ENCODE data around the gene PPP1R16B. TPM values are rescaled to one million over a fixed set of nuclear protein-coding genes. Genes with fewer than 3 reads are reported as not detected.

PPP1R16B gene
- total and polyA plus RNA-seq, 2 experiments from 2014 or later = 0.15 TPM; not detected in 1

DNA sequence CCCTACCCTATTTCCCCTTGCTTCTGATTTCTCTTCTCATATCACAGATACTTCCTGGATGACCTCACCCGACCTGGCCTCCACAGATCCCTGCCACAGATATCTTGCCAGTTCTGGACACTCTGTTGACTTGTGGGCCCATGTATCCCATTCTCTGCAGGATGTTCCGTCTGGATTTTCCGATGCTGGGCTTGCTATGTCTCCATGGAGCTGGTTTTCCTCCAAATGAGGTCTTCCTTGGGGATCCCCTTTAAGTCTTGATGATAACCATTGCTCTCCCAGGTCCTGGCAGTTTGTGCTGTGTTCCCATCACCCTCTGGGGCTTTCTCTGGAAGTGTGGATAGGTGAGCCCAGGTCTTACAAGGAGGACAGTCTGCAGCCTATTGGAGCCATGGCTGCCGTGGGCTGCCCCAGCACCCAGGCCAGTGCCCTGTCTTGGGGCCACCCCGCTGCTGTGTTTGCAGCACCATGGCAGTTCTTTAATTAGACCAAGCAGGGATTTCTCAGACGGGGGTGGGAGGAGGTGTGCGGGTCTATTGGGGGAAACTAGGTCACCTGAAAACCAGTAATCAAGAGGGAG, 23.9 kb downstream of the PPP1R16B start:
- Histone ChIP-seq H3K27me3 (no peaks in the 10 kb centered on the region), H3K4me1 (ENCODE audit: low read depth) (peaks cover 12% of the 10 kb centered on the region), H3K4me3 (no peak overlapping the region), H3K9me3 (ENCODE audit: low read depth) (no peaks in the 10 kb centered on the region), H3K36me3 (no peaks in the 10 kb centered on the region), H3K27ac (no peak overlapping the region)
- DNase-seq (ENCODE audit: low read depth in 1 of 2, low spot score in 1 of 2) = no peak
- TF ChIP-seq, protein P1, sequence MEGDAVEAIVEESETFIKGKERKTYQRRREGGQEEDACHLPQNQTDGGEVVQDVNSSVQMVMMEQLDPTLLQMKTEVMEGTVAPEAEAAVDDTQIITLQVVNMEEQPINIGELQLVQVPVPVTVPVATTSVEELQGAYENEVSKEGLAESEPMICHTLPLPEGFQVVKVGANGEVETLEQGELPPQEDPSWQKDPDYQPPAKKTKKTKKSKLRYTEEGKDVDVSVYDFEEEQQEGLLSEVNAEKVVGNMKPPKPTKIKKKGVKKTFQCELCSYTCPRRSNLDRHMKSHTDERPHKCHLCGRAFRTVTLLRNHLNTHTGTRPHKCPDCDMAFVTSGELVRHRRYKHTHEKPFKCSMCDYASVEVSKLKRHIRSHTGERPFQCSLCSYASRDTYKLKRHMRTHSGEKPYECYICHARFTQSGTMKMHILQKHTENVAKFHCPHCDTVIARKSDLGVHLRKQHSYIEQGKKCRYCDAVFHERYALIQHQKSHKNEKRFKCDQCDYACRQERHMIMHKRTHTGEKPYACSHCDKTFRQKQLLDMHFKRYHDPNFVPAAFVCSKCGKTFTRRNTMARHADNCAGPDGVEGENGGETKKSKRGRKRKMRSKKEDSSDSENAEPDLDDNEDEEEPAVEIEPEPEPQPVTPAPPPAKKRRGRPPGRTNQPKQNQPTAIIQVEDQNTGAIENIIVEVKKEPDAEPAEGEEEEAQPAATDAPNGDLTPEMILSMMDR (IDR thresholded peaks at IDR 0.05; ENCODE audit: low read depth, low read length) = no peak

DNA sequence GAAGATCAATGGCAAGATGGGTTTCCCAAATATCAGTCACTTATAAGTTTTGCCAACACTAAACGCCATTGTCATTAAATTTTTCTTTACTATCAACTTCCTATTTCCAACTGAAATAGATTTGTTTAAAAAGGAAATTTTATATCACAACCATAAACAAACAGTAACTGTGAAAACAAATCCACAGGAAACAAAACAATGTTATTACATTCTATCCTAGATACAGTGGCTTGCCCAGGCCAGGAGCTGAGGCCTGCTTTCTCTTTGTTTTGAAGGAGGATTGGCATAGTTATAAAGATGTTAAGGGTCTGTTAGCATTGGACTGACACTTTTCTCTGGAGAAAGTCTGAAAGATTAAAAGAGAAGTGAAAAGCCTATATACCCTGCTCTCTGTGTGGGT, 24.9 kb downstream of the PPP1R16B start:
- H3K36me3 ChIP-seq = no peaks in the 10 kb centered on the region
- DNase-seq (ENCODE audit: low read depth in 1 of 2, low spot score in 1 of 2) = no peak
- TF ChIP-seq, protein P1 (IDR thresholded peaks at IDR 0.05; ENCODE audit: low read depth, low read length) = no peak
- no peak overlapping the region for H3K27ac ChIP-seq
- no peaks in the 10 kb centered on the region for H3K27me3 ChIP-seq
- H3K9me3 ChIP-seq (ENCODE audit: low read depth) = no peaks in the 10 kb centered on the region
- peaks cover 12% of the 10 kb centered on the region for H3K4me1 ChIP-seq (ENCODE audit: low read depth)
- no peak overlapping the region for H3K4me3 ChIP-seq

DNA sequence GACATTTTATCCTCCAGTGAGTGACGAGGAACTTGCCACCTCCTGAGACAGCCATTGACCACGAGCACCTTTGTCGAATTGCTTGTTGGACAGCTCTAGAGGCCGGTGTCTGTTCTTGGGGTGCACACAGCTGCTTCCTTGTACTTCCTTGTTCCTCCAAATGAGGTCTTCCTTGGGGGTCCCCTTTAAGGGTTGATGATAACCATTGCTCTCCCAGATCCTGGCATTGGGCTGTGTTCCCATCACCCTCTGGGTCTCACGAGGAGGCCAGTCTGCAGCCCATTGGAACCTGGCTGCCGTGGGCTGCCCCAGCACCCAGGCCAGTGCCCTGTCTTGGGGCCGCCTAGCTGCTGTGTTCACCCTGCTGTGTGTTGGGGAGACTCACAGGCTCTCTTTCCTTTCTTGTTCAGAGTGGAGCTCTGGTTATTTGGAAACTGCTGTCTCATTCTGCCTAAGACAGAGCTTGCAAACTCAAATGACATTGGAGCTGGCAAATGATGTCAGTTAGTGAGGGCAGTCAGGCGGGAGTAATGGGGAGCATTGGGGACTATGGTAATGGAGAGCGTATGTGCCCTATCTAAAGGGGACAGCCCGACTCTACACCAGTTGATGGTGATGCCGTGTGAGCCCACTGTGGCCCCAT, 25.7 kb downstream of the PPP1R16B start:
- Histone ChIP-seq H3K4me3 (no peak overlapping the region), H3K27ac (no peak overlapping the region), H3K27me3 (no peaks in the 10 kb centered on the region), H3K36me3 (no peaks in the 10 kb centered on the region), H3K4me1 (ENCODE audit: low read depth) (peaks cover 6% of the 10 kb centered on the region), H3K9me3 (ENCODE audit: low read depth) (no peaks in the 10 kb centered on the region)
- TF ChIP-seq, protein P1 (IDR thresholded peaks at IDR 0.05; ENCODE audit: low read depth, low read length) = no peak
- no peak for DNase-seq (ENCODE audit: low read depth in 1 of 2, low spot score in 1 of 2)

DNA sequence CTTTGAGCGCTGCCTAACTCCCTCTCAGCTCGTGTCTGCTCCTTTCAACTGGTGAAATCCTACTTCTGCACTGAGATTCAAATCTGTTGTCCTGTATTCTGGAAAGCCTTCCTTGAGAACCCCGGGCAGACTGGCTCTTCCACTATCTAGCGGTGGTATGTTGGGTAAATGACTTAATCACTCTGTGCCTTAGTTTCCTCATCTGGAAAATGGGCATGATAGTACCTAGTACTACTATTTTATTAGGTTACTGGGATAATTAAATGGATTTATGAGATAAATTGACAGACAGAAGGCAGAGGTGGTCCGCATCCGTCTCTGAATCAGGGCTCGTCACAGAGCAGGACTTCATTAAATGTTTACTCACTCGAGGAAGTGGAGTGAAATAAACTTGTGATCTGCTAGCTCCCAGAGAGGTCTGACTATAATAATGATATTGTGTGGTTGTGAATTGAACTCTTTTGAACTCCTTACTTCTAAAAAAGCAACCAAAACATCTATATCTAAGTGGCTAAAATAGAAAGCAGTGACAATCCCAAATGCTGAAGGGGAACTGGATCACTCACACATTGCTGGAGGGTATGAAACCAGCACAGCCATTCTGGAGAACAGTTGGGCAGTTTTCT, 26.6 kb downstream of the PPP1R16B start:
- Histone ChIP-seq H3K9me3 (ENCODE audit: low read depth) (no peaks in the 10 kb centered on the region), H3K4me1 (ENCODE audit: low read depth) (no peaks in the 10 kb centered on the region), H3K27me3 (no peaks in the 10 kb centered on the region), H3K36me3 (no peaks in the 10 kb centered on the region), H3K27ac (no peak overlapping the region), H3K4me3 (no peak overlapping the region)
- DNase-seq (ENCODE audit: low read depth in 1 of 2, low spot score in 1 of 2) = no peak
- TF ChIP-seq, protein P1 (IDR thresholded peaks at IDR 0.05; ENCODE audit: low read depth, low read length) = no peak

DNA sequence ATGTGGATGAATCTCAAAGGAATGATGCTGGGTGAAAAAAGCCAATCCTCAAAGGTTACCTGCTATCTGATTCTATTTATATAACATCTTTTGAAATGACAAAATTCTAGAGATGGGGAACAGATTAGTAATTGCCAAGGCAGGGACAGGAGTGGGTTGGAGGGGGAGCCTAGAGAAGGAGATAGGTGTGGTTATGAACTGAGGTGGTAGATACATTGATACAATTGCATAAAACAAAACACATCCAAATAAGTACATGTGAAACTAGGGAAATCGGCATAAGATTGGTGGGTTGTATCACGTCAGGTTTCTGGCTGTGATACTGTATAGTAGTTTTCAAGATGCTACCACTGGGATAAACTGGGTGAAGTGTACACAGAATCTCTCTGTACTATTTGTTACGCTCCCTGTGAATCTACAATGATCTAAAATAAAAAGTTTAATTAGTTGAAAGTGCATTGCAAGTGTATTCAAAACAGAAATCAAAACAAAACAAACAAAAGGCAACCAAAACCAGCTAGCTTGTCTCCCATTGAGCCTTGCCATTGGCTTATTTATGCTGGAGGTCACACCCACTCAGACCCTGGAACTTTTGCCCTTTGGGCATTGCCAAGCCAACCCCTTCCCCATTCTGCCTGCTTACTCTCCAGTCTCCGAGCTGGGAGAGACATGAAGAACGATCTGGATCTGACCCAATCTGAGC, 27.8 kb downstream of the PPP1R16B start:
- Histone ChIP-seq H3K27ac (no peak overlapping the region), H3K9me3 (ENCODE audit: low read depth) (no peaks in the 10 kb centered on the region), H3K36me3 (no peaks in the 10 kb centered on the region), H3K4me3 (no peak overlapping the region), H3K4me1 (ENCODE audit: low read depth) (no peaks in the 10 kb centered on the region), H3K27me3 (no peaks in the 10 kb centered on the region)
- DNase-seq (ENCODE audit: low read depth in 1 of 2, low spot score in 1 of 2) = no peak
- TF ChIP-seq, protein P1 (IDR thresholded peaks at IDR 0.05; ENCODE audit: low read depth, low read length) = no peak

All from cardiac muscle cell (in vitro differentiated cells and primary cell).